Fibroblast of villous mesenchyme (primary cell): Measurements from ENCODE around the gene CHST12. TPM values are rescaled to one million over a fixed set of nuclear protein-coding genes. Genes with fewer than 3 reads are reported as not detected.

Experiments used
- DNase-seq: peaks from one replicate; pipeline ENCODE4 v3.0.0-alpha.2; 2010; ENCODE audit warnings: low read depth
- H3K4me3 ChIP-seq: 2 replicates; pipeline ENCODE4 v1.5.1; 2011; ENCODE audit warnings: low read depth, mild to moderate bottlenecking, low read length
- CTCF ChIP-seq: IDR thresholded peaks from 2 replicates; pipeline ENCODE4 v1.5.1; 2012; ENCODE audit warnings: low read depth, mild to moderate bottlenecking, low read length; ENCODE audit not compliant: insufficient read depth
- small RNA-seq: library from RNA; depleted of rRNA; stranded (forward); fragments of <200 nt; gene quantifications from one replicate; pipeline ENCODE3, GENCODE V24; 2012
- total RNA-seq: library from RNA; depleted of rRNA; stranded (reverse); fragments of >200 nt; gene quantifications from 2 replicates; pipeline ENCODE4 v1.2.3, GENCODE V29; 2012

Gene CHST12
- total RNA-seq, 1 donor = 3.5 TPM

- DNase-seq = no peak
- no peak overlapping the region for H3K4me3 ChIP-seq
- TF ChIP-seq CTCF = no peak
Measured at GRCh38 chr7:2497500-2498336, 94.3 kb downstream of the CHST12 start.

Small RNAs within 50 kb of the gene (small RNA-seq; reads per million reads assigned to genes)
- not detected for gene AC004840.2

Other genes starting within 250 kb of the CHST12 start
- gene MAD1L1, start 170.7 kb upstream of the CHST12 start, total RNA-seq = 43.6 and 67.6 TPM in 2 replicates
- 18.4 and 19.0 TPM in 2 replicates for gene MRM2, start 161.4 kb upstream of the CHST12 start, total RNA-seq
- gene NUDT1, start 161.4 kb upstream of the CHST12 start, total RNA-seq = 13.4 and 30.3 TPM in 2 replicates
- 17.7 and 21.3 TPM in 2 replicates for gene SNX8, start 89.2 kb upstream of the CHST12 start, total RNA-seq
- 189 and 210 TPM in 2 replicates for gene EIF3B, start 48.8 kb upstream of the CHST12 start, total RNA-seq
- not detected in 2 replicates for gene GRIFIN, start 72.8 kb downstream of the CHST12 start, total RNA-seq
- gene LFNG, start 116.2 kb downstream of the CHST12 start, total RNA-seq = 7.4 and 10.8 TPM in 2 replicates
- gene BRAT1, start 151.9 kb downstream of the CHST12 start, total RNA-seq = 23.3 and 27.7 TPM in 2 replicates
- gene IQCE, start 155.4 kb downstream of the CHST12 start, total RNA-seq = 13.2 and 13.4 TPM in 2 replicates
- gene TTYH3, start 228.4 kb downstream of the CHST12 start, total RNA-seq = 61.3 and 77.3 TPM in 2 replicates